ENCODE data around the gene CDK10. TPM values are rescaled to one million over a fixed set of nuclear protein-coding genes. Genes with fewer than 3 reads are reported as not detected.
A peak's percentile ranks its signal among the peaks of the same experiment; 100 is the strongest.

The CDK10 gene
- total RNA-seq, 6 experiments from 2014 or later = 35.0 to 72.2 (median 53.7) TPM

DNA sequence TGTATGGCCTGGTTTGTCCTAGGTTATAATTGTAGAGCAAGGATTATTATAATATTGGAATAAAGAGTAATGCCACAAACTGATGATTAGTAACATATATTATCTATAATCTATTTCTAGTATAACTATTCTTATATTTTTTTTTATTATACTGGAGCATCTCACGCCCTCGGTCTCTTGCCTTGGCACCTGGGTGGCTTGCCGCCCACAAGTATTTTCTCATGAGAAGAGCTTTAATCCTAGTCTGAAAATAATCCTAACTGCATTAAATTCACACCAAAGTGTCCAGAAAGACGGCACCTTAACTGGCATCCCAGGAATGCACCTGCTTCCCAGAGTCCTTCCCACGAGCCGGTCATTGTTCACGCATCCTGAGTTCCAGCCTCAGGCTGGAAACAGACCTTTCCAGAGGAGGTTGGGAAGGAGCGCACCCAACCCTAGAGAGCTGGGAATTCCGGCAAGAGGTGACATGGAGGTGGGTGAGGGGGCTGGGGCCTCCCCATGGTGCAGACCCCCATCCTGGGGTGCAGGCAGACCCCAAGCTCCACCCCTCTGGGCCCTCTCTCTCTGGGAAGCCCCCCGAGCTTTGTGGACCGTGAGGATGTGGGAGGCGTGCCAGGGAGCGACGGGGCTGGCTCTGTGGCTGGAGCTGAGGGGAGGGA, 44.9 kb upstream of the CDK10 start:
- no peak for ATAC-seq
- no peaks in the 10 kb centered on the region for H3K9me3 ChIP-seq
- H3K36me3 ChIP-seq = peaks cover 0 to 15% (median 3%) of the 10 kb centered on the region in 4 donors
- WGBS (ENCODE audit: insufficient coverage, low coverage, low lambda C conversion rate, missing lambda C conversion rate) = 40% methylated on average over 9 of the region's 14 CpGs
- no peak for DNase-seq
- H3K27me3 ChIP-seq = no peaks in the 10 kb centered on the region
- H3K4me1 ChIP-seq = peaks cover 0 to 7% (median 0%) of the 10 kb centered on the region in 4 donors
- H3K4me3 ChIP-seq = peak overlapping the region in 1 of 3 donors; percentile 45
- TF ChIP-seq, protein P1, sequence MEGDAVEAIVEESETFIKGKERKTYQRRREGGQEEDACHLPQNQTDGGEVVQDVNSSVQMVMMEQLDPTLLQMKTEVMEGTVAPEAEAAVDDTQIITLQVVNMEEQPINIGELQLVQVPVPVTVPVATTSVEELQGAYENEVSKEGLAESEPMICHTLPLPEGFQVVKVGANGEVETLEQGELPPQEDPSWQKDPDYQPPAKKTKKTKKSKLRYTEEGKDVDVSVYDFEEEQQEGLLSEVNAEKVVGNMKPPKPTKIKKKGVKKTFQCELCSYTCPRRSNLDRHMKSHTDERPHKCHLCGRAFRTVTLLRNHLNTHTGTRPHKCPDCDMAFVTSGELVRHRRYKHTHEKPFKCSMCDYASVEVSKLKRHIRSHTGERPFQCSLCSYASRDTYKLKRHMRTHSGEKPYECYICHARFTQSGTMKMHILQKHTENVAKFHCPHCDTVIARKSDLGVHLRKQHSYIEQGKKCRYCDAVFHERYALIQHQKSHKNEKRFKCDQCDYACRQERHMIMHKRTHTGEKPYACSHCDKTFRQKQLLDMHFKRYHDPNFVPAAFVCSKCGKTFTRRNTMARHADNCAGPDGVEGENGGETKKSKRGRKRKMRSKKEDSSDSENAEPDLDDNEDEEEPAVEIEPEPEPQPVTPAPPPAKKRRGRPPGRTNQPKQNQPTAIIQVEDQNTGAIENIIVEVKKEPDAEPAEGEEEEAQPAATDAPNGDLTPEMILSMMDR (IDR thresholded peaks at IDR 0.05) = peak in 1 of 4 donors; percentile 4
- TF ChIP-seq POLR2A (IDR thresholded peaks at IDR 0.05) = no peak
- intact Hi-C loops (cut with DNase I) = no loop called here
- H3K27ac ChIP-seq = no peak overlapping the region

DNA sequence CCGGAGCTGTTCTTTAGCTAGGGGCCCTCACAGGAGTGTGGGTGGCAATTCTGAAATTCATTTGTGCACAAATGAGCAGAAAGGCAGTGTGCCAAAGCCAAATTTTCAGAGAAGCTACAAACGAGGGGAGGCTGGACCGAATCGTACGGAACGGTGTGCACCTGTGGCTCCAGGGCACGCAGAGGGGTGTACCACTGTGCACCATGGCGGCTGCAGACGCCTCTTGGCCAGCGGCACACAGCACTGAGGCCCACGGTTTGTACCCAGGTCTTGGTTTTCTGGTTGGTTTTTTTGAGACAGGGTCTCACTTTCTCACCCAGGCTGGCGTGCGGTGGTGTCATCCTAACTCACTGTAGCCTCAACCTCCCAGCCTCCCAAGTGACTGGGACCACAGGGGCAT, 43.9 kb upstream of the CDK10 start:
- no peak for ATAC-seq
- 39% methylated on average over 3 of the region's 13 CpGs for WGBS (ENCODE audit: insufficient coverage, low coverage, low lambda C conversion rate, missing lambda C conversion rate)
- H3K27me3 ChIP-seq = no peaks in the 10 kb centered on the region

GRCh38 chr16:89643769-89644300, 42.7 kb upstream of the CDK10 start:
- no peak for DNase-seq
- ATAC-seq = peak in 1 of 4 donors; percentile 10
- Histone ChIP-seq H3K27me3 (no peaks in the 10 kb centered on the region), H3K4me1 (peaks cover 0 to 7% (median 0%) of the 10 kb centered on the region in 4 donors), H3K36me3 (peaks cover 0 to 23% (median 5%) of the 10 kb centered on the region in 4 donors), H3K4me3 (no peak overlapping the region), H3K9me3 (no peaks in the 10 kb centered on the region), H3K27ac (no peak overlapping the region)
- no peak for TF ChIP-seq POLR2A (IDR thresholded peaks at IDR 0.05)
- TF ChIP-seq, protein P1 (IDR thresholded peaks at IDR 0.05) = no peak
- WGBS (ENCODE audit: insufficient coverage, low coverage, low lambda C conversion rate, missing lambda C conversion rate) = 73% methylated on average over 8 of the region's 14 CpGs
- intact Hi-C loops (cut with DNase I) = no loop called here

More for the DNA sequence above, 43.9 kb upstream of the CDK10 start:
- TF ChIP-seq, protein P1 (IDR thresholded peaks at IDR 0.05) = no peak
- no peak for TF ChIP-seq POLR2A (IDR thresholded peaks at IDR 0.05)
- Histone ChIP-seq H3K9me3 (no peaks in the 10 kb centered on the region), H3K4me1 (peaks cover 0 to 7% (median 0%) of the 10 kb centered on the region in 4 donors), H3K27ac (no peak overlapping the region), H3K4me3 (no peak overlapping the region), H3K36me3 (peaks cover 0 to 23% (median 5%) of the 10 kb centered on the region in 4 donors)
- no peak for DNase-seq
- intact Hi-C loops (cut with DNase I) = no loop called here

DNA sequence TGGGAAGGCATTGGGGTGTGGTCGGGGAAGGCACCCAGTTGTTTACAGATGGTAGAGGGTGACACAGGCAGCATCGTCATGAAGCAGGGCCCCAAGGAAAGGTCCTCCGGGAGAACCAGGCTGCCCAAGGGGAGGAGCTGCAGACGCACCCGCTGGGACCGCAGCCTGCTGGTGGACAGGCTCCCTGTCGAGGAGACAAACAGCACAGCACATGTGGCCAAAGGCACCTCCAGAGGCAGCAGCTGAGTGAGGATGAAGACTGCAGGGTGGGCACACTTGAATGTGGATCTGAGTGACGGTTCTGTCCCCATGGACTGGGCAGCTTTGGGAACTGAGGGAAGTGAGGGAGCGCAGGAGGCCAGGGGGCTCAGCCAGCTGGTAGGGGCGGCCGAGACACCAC, 41.4 kb upstream of the CDK10 start:
- Histone ChIP-seq H3K4me1 (peaks cover 0 to 7% (median 0%) of the 10 kb centered on the region in 4 donors), H3K4me3 (no peak overlapping the region), H3K9me3 (no peaks in the 10 kb centered on the region), H3K27me3 (no peaks in the 10 kb centered on the region), H3K27ac (no peak overlapping the region), H3K36me3 (peaks cover 0 to 23% (median 5%) of the 10 kb centered on the region in 4 donors)
- intact Hi-C loops (cut with DNase I) = no loop called here
- no peak for DNase-seq
- TF ChIP-seq POLR2A (IDR thresholded peaks at IDR 0.05) = no peak
- TF ChIP-seq, protein P1 (IDR thresholded peaks at IDR 0.05) = no peak
- ATAC-seq = no peak
- no CpG with 5 or more reads among the region's 11 CpGs for WGBS (ENCODE audit: insufficient coverage, low coverage, low lambda C conversion rate, missing lambda C conversion rate)

All from right lobe of liver (tissue), 6 donors.